CD4-positive, alpha-beta T cell treated with Interleukin-10 for 1 hour (primary cell): ENCODE data around the gene EXOC6B.

Experiments used
- DNase-seq: peaks from one replicate; pipeline ENCODE4 v3.0.0-alpha.2; 2020

EXOC6B gene

DNA sequence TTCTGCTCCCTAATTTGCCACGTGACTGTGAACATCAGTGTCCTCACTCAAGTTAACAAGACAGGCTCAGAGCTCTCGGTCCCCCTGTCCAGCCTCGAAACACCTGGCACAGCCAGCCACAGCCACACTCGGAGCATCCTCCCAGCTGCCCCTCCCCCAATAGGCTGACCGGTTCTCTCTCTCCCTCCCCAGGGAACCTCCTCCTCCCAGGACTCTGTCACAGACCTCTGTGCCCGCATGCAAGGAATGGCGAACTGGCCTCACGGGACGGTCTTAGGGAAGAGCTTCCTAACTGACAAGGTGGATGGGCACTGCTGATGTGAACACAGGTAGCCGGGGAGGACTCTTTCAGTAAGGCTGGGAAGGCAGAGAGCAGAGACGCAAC is 697.0 kb downstream of the EXOC6B start:
- no peak for DNase-seq

DNA sequence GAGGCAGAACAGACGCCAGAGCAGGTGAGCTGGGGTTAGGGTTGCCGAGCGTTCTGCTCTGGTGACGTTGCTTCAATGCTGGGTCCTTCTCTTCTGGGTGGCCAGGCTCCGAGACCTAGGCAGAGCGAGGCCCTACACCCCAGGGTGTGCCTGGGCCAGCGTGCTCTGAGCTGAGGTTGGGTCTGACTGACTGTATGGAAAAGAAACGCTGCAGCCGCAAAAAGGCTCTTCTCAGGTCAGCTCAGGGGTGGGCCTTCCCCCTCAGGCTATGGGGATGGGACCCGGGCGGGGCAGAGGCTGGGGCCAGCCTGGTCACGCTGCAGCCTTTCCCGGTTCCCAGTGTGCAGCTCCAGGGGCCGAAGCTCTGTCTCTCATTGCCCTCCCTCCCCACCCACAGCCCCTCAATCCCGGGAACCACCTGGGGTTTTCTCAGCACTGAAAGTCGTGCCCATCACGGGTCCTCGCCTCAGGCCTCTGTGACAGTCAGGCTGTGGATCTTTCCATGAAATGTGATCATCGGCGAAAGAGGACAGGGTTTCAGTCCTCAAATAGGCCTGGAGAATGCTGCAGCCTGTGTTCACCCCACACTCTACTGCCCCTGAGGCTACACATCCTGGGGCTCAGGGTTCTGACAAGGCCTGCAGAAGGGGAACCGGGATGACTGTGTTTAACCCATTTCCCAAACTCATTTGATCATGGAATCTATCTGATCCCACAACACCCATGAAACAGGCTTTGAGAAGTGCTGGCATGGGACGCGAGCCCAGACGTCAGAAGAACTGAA is 697.6 kb downstream of the EXOC6B start:
- DNase-seq = no peak

DNA sequence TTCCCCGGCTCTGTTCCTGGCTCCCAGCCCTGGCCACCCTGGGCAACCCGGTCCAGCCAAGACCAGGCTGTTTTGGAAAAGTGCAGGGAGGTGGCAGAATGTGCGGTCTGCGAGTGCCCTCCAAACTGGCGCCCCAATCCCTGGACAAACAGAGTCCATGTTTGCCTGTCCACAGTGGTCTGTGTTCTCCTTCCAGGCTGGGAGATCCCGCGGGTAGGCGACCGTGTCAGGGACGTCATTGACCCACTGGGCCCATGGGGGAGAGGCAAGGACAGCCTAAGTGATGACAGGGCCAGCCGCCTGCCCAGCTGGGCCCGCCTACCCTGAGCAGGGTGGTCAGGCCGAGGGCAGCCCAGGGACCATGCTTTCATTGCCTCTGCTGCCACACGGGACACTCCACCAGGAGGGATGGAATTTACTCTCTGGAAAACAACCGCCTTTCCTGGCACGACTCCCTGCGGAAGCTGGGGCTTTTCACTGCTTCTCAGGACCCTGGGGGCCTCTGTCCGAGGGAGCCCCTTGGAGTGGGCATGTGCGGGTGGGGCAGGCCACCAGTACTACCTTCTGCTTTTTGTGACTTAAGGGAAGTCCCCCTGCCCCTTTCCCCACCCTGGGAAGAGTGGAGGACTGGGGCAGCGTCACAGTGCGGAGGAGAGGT is 698.3 kb downstream of the EXOC6B start:
- no peak for DNase-seq

DNA sequence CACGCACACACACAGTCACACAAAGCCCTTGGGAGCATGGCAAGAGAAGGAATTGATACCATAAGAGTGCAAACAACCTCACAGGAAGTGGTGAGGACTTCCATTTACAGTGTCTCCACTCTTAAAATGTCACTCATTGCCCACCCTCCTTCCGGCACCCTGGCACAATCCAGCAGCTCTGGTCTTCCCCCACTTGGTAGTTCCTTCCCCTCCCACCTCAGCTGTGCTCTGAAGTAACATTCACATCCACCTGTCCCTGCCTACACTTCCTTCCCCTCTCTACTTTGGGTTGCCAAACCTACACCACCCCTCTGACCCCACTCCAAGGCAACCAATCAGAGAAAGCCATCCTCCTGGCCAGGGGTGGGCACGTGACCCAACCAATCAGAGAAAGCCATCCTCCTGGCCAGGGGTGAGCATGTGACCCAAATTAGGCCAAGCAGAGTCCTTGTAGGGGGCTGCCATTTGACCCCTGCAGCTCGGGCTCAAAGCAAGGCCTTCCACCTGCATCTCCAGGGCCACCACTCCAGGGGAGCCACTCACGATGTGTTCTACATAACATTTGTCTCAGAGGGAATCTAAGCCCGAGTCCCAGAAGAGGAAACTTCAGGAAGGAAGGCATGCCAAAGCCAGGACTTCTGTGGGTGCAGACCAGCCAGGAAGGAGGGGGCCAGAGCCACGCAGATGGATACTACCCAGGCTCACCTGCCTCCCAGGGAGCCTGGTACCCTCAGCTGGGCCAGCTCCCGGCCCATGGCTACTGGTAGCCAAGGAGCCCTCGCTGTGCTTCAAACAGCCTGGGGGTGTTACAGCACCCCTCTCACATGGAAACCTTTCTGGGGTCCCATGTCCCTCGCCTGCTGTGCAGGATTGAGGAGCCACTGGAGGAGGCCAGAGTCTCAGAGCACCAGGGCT is 699.4 kb downstream of the EXOC6B start:
- no peak for DNase-seq
